Activated CD8-positive, alpha-beta memory T cell treated with anti-CD3 and anti-CD28 coated beads, Interleukin-2, amount 50 U/mL, for 1 hour (primary cell): Measurements from ENCODE around the gene CIBAR2.

ENCODE experiments used
- DNase-seq: peaks from one replicate; pipeline ENCODE4 v3.0.0-alpha.2; 2020; ENCODE audit errors: extremely low read depth

Gene CIBAR2

DNA sequence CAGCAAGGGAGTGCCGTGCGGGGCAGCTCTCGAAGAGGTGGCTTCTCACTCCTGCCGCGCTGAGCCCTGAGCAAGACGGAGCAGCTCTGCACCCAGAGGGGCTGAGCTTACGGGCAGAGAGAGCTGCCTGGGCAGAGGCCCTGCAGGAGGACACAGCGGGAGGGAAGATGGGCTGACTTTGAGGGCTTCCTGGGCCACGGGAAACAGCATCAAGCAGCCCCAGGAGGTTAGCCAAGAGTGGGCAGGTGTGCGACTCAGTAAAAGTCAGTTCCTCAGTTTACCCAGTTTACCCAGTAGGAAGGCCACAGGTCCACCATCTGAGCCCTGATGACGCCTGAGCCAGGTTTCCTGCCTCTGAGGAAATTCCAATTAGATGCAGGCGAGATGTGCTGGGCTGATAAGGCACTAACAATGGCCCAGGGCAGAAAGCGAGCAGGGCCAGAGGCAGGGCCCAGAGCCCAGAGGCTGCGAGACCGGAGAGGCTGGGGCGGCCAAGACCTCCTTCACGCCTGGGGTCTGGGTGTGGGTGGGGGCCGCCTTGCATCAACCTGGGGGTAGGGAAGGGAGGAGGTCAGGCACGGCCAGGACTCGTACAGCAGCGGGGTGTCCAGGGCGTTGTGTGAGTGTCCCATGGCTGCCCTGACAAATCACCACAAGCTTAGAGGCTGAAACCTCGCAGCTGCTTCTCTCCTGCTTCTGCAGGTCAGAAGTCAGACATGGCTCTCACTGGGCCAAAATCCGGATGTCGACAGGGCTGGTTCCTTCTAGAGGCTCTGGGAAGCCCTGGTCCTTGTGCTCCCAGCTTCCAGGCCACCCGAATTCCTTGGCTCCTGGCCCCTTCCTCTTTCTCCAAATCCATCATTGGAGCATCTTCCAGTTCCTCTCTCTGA is 32.0 kb upstream of the CIBAR2 start:
- no peak for DNase-seq

DNA sequence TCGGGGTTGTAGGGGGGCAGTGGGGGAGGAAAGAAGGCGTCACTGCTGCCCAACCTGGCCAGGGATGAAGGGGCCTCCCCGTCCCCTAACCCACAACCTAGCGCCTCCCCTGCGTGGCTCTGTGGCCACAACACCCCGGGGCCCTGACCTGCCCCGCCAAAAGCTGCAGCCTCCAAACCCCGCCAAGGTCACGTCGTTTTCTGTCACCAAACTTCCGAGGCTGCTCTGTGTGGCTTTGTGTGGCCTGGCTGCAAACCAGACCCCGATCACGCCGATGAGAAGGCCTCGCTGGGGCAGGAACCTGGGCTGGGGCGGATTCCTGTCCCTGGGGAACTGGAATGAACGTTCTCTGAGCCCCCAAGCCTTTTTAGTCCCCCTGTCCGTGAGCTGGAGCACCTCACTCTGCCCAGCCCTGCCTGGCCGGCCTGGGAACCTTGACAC is 30.5 kb upstream of the CIBAR2 start:
- DNase-seq = no peak

DNA sequence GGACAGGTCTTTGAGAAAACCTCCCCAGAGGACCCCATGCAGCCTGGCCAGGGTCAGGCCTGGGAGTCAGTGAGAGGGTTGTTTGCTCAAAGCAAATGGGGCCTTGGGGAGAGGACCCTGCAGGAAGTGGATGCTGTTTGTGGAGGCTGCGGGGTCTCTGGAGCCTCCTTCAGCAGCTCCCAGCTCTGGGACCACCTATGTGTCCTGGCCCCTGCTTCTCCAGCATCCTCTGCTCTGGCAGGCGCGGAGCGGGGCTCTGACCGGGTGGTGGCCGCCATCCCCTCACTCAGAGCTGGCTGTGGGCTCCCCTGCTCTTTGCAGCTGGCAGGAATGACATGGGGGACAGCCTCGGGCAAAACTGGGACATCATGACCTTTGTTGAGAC is 29.8 kb upstream of the CIBAR2 start:
- DNase-seq = no peak

DNA sequence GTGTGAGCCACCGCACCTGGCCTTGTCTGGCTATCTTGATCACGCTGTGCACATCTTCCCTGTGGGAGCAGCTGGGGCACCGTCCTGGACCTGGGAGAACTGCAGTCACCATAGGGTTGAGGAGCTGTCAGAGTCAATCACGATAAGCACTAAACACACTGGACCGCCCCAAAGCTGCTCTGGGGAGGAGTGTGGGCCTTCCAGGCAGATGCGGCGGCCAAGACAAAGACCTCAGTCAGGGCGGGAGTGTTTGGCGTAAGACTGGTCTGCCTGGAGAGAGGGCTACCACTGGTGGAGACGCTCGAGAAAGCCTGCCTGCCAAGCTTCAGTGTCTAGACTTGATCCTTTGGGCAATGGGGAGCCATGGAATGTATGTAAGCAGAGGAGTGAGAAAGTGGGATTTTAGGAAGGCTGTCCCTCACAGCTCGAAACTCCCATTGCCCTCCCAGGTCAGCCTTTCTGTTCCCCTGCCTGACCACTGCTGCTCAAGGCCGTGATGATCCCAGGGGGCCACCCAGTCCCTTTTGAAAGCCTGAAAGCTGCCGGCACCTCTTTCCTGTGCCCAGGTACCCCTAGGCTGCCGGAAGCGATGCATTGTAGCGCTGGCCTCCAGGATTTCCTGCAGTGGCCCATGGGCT is 29.3 kb upstream of the CIBAR2 start:
- DNase-seq = no peak

GRCh38 chr16:85140455-85141012 is 28.3 kb upstream of the CIBAR2 start:
- no peak for DNase-seq

DNA sequence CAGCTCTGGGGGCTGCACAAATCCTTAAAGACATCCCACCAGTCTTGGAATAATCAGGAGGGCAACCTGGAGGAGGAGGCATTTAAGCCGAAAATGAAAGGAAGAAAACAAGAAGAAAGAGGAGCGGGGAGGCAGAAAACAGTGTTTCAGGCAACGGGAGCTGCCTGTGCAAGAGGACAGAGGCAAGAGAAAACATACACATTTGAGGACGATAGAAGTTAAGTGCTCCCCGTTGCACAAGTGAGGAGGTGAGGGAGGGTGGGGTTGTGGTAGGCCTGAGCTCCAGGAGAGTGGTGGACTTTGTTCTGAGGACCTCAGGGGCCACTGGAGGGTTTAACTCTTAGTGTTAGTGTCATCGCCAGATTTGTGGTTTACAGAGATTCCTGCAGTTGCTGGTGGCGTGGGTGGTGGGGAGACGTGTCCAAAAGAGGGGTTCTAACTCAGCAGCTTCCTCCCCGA is 27.6 kb upstream of the CIBAR2 start:
- DNase-seq = no peak

DNA sequence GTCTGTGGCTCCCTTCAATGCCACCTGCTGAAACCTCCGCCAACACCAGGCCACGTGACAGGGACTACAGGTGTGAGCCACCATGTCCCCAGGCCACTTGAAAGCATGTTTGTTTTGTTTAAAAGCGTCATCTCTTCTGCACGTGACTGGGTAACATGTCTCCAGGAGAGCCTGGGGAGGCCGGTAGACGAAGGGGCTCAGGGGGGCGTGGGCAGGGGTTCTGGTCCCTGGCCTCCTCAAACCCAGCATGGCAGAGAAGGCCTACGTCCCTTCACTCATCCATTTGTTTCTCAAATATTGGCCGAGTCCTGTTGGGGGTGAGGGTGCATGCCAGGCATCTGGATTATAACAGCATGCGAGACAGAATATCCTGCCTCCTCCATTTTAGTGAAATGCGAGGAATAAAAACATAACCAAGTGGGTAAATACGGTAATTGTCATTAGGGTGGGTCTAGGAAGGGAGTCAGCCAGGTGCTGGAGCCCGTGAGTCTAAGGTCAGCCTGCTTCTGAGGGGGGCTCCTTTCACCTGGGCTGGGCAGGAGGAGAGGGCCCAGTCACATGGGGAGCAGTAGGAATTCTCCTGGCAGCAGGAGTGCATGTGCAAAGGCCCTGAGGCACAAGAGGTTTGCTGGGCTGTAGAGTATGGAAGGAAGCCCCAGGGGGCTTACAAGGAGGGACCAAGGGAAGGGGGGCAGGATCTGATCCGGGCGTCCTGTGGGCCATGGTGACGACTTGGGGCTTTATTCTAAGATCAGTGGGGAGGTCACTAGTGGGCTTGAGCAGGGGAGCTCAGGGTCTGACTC is 26.8 kb upstream of the CIBAR2 start:
- no peak for DNase-seq

GRCh38 chr16:85138073-85138824 is 26.0 kb upstream of the CIBAR2 start:
- no peak for DNase-seq

DNA sequence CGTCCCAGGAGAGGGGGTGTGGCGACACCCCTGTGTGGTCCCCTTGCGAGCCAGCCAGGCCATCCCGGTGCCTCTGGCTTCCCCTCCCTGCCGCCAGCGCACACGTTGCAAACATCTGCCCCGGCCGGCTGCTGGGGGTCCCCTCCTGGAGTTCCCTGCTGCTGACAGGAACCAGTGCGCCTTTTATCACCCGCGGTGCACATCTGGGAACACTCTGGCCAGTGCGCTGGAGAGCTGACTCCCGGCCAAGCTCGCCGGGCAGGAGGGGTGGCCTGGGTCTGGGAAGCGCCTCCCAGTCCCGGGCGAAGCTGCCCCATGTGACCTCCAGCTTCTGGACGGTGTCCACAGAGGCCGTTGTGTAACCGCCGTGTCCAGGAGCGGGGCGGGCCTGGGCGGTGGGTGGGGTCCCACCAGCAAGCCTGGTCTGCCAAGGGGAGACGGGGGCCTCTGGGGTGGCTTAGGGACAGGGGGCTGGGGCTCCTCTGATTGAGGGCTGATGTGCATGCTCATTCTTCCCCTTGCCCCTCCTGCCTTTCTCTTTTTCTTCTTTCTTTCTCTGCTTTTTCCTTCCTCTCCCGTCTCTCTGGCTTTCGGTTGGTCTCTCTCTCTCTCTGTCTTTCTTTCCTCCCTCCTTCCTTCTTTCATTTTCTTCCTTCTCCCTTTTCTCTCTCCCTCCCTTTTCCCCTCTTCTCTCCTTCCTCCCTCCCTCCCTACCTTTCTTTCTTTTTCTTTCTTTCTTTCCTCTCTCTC is 25.2 kb upstream of the CIBAR2 start:
- no peak for DNase-seq

- DNase-seq = no peak
Measured at GRCh38 chr16:85136702-85137322, 24.5 kb upstream of the CIBAR2 start.

DNA sequence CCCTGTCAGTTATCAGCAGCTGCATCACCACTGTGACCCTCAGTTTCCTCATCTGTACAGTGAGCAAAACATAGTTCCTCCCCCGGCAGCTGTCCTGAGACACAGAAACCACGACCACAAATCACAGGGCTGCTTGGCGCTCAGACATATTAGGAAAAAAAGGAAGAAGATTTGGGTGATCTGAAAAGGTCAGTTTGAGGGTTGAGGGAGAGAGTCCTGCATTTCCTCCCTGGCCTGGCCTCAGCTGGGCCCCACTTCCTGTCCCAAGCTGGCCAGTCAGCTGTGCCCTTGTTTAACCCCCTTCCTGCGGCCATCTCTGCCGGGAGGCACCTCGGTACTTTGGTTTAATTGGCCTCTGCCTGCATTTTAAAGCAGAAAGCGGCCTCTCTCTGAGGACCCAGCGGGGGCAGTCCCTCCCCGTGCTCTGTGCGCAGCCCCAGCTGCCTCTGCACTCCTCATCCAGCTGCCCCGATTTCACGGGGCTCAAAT is 24.0 kb upstream of the CIBAR2 start:
- DNase-seq = no peak

DNA sequence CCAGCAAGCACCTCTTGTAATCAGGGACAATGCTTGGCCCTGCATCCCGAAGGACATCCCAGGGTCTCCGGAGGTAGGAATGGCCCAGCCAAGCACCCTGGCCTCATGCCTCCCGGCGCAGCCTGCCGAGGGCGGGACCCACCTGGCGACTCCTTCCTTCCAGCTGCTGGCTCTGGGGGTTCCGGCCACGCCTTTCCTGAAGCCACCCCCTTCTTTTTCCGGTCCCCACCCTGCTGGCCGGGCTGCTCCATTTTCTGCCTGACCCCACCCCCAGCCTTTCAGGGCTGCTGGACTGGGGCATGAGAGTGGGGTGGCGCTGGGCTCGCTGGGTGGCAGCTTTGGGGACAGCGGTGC is 22.5 kb upstream of the CIBAR2 start:
- DNase-seq = no peak

DNA sequence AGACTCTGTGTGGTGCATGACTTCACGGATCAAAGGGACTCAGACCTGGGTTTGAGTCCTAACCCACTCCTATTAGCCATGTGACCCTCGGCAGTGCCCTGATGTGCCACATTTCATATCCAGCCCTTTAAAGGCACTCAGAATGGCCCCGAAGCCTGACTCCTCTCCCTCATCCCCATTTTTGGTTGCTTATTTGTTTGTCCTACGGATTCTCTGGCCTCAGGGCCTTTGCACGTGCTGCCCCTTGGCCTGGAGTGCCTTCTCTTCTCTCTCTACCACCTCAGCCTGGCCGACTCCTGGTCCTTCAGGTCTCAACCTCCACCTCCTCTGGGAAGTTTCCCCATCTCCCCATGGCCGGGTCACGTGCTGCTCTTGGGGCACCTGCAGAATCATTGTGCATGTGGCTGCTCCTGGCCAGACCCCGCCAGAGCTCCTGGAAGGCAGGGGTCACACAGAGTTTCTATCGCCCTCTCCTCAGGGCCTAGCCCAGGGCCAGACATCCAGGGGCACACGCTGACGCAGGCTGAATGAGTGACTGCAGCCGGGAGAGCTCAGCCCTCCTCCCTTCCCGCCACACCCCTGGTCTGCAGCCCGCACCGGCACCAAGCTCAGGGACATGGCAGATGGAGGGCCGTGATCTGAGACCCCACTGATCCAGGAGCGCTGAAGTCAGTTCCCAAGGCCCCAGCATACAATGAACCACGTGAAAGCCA is 22.0 kb upstream of the CIBAR2 start:
- DNase-seq = no peak

DNA sequence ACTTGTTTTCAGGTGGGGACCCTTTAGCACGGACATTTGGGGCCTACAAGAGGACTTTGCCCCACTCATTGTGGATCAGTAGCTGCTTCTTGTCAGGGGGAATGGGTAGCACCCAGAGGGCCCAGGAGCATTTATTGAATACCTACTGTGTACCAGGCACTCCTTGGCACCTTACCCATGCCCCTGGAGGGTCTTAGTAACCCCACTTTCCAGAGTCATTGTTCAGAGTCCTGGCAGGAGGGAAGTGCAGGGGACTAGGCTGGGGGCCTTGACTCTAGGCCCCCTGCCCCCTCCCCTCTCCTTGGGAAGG is 21.0 kb upstream of the CIBAR2 start:
- DNase-seq = no peak

- no peak for DNase-seq
Measured at GRCh38 chr16:85132456-85133289, 20.4 kb upstream of the CIBAR2 start.

DNA sequence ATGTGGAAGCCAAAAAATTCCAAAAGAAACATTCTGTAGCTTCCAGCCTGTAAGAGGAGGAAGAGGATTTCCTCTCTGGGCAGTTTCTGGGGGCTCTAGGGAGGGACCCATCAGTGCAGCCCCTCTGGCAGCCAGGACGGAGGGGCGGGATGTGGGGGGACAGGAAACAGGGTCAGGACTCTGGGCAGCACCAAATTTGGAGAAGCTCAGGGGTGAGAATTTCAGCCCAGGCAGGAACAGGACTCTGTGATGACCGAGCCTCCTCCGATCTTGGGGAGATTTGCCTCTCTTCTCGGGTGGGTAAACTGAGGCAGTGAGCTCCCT is 18.4 kb upstream of the CIBAR2 start:
- DNase-seq = no peak

DNA sequence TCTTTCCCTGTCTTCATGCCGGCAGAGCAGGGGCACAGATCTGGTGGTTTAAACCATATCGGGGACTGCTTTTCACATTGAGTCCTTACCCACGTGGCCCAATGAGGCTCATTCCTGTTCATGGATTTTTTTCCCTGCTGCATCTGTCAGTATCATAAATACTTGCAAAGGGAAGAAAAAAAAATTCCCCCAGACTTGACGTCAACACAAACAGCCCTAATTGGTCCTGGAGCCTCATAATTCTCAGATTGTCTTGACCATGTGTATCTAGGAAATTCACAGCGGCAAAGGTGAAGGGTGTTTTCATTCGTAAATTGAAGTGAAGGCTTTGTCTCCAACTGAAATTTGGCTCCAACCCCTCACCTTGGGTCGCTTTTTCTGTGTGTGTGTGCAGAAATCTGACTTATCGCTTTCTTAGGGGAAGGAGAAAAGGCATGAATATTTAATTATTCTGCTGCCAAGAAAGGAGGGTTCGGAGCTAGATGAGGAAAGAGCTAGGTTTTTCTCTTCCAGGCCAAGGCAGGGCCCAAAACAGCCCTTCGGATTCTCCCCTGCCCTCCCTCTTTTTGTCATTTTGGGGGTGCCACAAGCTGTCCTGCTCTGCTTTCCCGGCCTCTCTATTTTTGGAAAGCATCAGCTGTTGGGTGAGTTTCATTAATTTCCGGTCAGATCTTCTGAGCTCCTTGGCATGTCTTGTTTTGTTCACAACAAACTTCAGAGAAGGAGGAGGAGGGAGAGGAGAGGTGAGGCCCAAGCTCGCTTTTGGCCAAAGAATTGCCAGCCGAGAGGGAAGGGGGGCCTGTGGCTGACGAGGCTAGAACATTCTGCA is 17.8 kb upstream of the CIBAR2 start:
- DNase-seq = no peak
